K562 (cell line): ENCODE results near the gene MAS1L.

Source experiments
- CTBP1 ChIP-seq: fragments of 450-650 bp; IDR thresholded peaks from 2 replicates; pipeline ENCODE4 v1.6.1; 2016; ENCODE audit warnings: borderline replicate concordance
- FOXA3 ChIP-seq, 2 experiments: fragments of 450-650 bp in 1 of 2; sonication (generic) in 1 of 2; formaldehyde crosslinking; IDR thresholded peaks in 1 of 2; conservative IDR thresholded peaks in 1 of 2; 2 replicates each; pipeline versions ENCODE4 v1.4.0 to v1.8.0; 2020 to 2022; ENCODE audit warnings: mild to moderate bottlenecking in 2 of 2, missing genetic modification reagents in 1 of 2
- HCFC1 ChIP-seq: IDR thresholded peaks from 2 replicates; pipeline ENCODE4 v1.6.1; 2012; ENCODE audit warnings: low read depth, low read length, improper control_type of control experiment
- IRF1 ChIP-seq: sonication (generic); formaldehyde crosslinking; IDR thresholded peaks from 2 replicates; pipeline ENCODE4 v1.8.0; 2022; ENCODE audit warnings: missing genetic modification reagents, mild to moderate bottlenecking, borderline replicate concordance
- KAT2B ChIP-seq: IDR thresholded peaks from one replicate; pipeline ENCODE4 v1.6.1; 2012; ENCODE audit warnings: low read depth, mild to moderate bottlenecking, control low read depth, inconsistent platforms, low read length, moderate library complexity
- MAZ ChIP-seq, 2 experiments: fragments of 450-650 bp in 1 of 2; sonication (generic) in 1 of 2; formaldehyde crosslinking; IDR thresholded peaks in 1 of 2; conservative IDR thresholded peaks in 1 of 2; 2 replicates each; pipeline versions ENCODE4 v1.4.0 to v1.5.0; 2020; ENCODE audit warnings: mild to moderate bottlenecking in 1 of 2, missing genetic modification reagents in 1 of 2
- PCBP1 ChIP-seq: fragments of 200-400 bp; formaldehyde crosslinking; IDR thresholded peaks from 2 replicates; pipeline ENCODE4 v1.6.1; 2018; ENCODE audit warnings: mild to moderate bottlenecking, low read depth, low read length; ENCODE audit not compliant: poor library complexity, severe bottlenecking
- SETDB1 ChIP-seq: IDR thresholded peaks from one replicate; pipeline ENCODE4 v1.6.1; 2012; ENCODE audit warnings: low read length, control low read depth, inconsistent platforms
- SMARCA5 ChIP-seq: fragments of 450-650 bp; IDR thresholded peaks from 2 replicates; pipeline ENCODE4 v1.6.1; 2016
- SMC3 ChIP-seq: conservative IDR thresholded peaks from 2 replicates; pipeline ENCODE4 v1.6.1; 2011; ENCODE audit warnings: low read depth, low read length, improper control_type of control experiment; ENCODE audit not compliant: insufficient read depth
- TF ChIP-seq, protein P1 (sequence below), 3 experiments: IDR thresholded peaks in 2 of 3; conservative IDR thresholded peaks in 1 of 3; 2 replicates each; pipeline ENCODE4 v1.5.1; 2011 to 2012; ENCODE audit warnings: low read length in 3 of 3, mild to moderate bottlenecking in 3 of 3, control low read depth in 2 of 3, improper control_type of control experiment in 1 of 3, inconsistent platforms in 1 of 3, low read depth in 1 of 3, mixed read lengths in 1 of 3, moderate library complexity in 1 of 3; ENCODE audit not compliant: insufficient read depth in 2 of 3
- TF ChIP-seq, protein P2 (sequence below): fragments of 450-650 bp; formaldehyde crosslinking; IDR thresholded peaks from 2 replicates; pipeline ENCODE4 v1.4.0; 2020; ENCODE audit warnings: mild to moderate bottlenecking, moderate library complexity

DNA sequence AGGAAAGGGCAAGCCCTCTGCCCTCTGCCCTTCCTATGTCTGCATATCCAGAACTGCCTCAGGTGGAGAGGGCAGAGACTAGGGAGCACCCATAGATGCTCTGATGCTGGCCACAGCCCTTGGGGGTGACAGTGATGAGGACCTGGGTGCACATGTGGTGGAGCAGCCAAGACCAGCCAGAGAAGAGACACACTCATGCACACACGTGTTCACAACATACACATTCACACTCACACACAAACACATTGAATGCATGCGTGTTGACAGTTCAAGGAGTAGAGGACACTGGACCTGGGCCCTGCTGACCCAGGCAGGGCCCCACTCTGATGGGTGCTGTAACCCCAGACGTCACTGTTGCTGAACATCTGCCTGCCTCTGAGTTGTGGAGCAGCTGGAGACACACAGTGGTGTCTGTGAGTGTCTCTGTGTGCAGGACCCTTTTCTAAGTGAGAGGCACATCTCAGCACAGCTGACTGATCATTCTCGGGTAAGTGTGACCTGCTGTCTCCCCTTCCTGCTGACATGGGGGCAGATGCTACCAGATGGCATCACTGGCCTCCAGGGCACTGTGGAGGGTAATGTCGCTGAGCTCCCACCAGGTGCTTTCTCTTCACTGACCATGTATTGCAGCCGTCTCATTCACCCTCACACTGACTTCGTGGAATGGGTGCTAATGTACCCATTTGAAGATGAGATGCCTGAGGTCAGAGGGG lies 30.1 kb upstream of the MAS1L start:
- TF ChIP-seq, protein P1, sequence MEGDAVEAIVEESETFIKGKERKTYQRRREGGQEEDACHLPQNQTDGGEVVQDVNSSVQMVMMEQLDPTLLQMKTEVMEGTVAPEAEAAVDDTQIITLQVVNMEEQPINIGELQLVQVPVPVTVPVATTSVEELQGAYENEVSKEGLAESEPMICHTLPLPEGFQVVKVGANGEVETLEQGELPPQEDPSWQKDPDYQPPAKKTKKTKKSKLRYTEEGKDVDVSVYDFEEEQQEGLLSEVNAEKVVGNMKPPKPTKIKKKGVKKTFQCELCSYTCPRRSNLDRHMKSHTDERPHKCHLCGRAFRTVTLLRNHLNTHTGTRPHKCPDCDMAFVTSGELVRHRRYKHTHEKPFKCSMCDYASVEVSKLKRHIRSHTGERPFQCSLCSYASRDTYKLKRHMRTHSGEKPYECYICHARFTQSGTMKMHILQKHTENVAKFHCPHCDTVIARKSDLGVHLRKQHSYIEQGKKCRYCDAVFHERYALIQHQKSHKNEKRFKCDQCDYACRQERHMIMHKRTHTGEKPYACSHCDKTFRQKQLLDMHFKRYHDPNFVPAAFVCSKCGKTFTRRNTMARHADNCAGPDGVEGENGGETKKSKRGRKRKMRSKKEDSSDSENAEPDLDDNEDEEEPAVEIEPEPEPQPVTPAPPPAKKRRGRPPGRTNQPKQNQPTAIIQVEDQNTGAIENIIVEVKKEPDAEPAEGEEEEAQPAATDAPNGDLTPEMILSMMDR (IDR thresholded peaks at IDR 0.05 in 2 of 3, conservative IDR thresholded peaks at IDR 0.05 in 1 of 3; ENCODE audit: insufficient read depth in 2 of 3, low read depth in 1 of 3, low read length in 3 of 3), result no peak
- TF ChIP-seq FOXA3 (CRISPR knock-in tag; conservative IDR thresholded peaks at IDR 0.05 in 1 of 2, IDR thresholded peaks at IDR 0.05 in 1 of 2), result no peak
- no peak for TF ChIP-seq CTBP1
- TF ChIP-seq, protein P2, sequence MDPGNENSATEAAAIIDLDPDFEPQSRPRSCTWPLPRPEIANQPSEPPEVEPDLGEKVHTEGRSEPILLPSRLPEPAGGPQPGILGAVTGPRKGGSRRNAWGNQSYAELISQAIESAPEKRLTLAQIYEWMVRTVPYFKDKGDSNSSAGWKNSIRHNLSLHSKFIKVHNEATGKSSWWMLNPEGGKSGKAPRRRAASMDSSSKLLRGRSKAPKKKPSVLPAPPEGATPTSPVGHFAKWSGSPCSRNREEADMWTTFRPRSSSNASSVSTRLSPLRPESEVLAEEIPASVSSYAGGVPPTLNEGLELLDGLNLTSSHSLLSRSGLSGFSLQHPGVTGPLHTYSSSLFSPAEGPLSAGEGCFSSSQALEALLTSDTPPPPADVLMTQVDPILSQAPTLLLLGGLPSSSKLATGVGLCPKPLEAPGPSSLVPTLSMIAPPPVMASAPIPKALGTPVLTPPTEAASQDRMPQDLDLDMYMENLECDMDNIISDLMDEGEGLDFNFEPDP (CRISPR knock-in tag), result no peak
- no peak for TF ChIP-seq KAT2B
- TF ChIP-seq SMC3, result no peak
- no peak for TF ChIP-seq HCFC1
- no peak for TF ChIP-seq MAZ (CRISPR knock-in tag; conservative IDR thresholded peaks at IDR 0.05 in 1 of 2, IDR thresholded peaks at IDR 0.05 in 1 of 2)
- TF ChIP-seq SETDB1, result no peak
- TF ChIP-seq PCBP1, result no peak
- no peak for TF ChIP-seq SMARCA5
- TF ChIP-seq IRF1 (CRISPR knock-in tag), result no peak
